ENCODE results near the gene ARID5A. TPM values are rescaled to one million over a fixed set of nuclear protein-coding genes. Genes with fewer than 3 reads are reported as not detected.

ARID5A gene
- total RNA-seq, 1 donor from 2014 or later, result 32.8 TPM

GRCh38 chr2:96531366-96531765, 5.2 kb upstream of the ARID5A start:
- Histone ChIP-seq H3K27me3 (no peaks in the 10 kb centered on the region), H3K4me3 (peak overlapping the region; percentile 36), H3K27ac (peak overlapping the region; percentile 80), H3K9me3 (no peaks in the 10 kb centered on the region), H3K36me3 (no peaks in the 10 kb centered on the region), H3K4me1 (peaks cover 75% of the 10 kb centered on the region)
- DNase-seq, result peak; percentile 53
- no peak for ATAC-seq
- TF ChIP-seq CTCF (IDR thresholded peaks at IDR 0.05), result no peak
- intact Hi-C loops (cut with DNase I), result no loop called here

GRCh38 chr2:96531872-96532505, 4.6 kb upstream of the ARID5A start:
- Histone ChIP-seq H3K36me3 (no peaks in the 10 kb centered on the region), H3K4me1 (peaks cover 72% of the 10 kb centered on the region), H3K27me3 (no peaks in the 10 kb centered on the region), H3K27ac (peak overlapping the region; percentile 80), H3K9me3 (no peaks in the 10 kb centered on the region), H3K4me3 (peak overlapping the region; percentile 36)
- peak; percentile 62 for ATAC-seq
- no peak for TF ChIP-seq CTCF (IDR thresholded peaks at IDR 0.05)
- intact Hi-C loops (cut with DNase I), result no loop called here
- peak; percentile 89 for DNase-seq

- H3K27me3 ChIP-seq, result no peaks in the 10 kb centered on the region
- peak overlapping the region; percentile 80 for H3K27ac ChIP-seq
- TF ChIP-seq CTCF (IDR thresholded peaks at IDR 0.05), result no peak
- H3K4me3 ChIP-seq, result no peak overlapping the region
- H3K9me3 ChIP-seq, result no peaks in the 10 kb centered on the region
- DNase-seq (peak; percentile 53), ATAC-seq (no peak)
- intact Hi-C loops (cut with DNase I), result no loop called here
- H3K36me3 ChIP-seq, result no peaks in the 10 kb centered on the region
- H3K4me1 ChIP-seq, result peaks cover 67% of the 10 kb centered on the region
These were observed 3.8 kb upstream of the ARID5A start for GRCh38 chr2:96532641-96533291.

- ATAC-seq (peak; percentile 14), DNase-seq (peak; percentile 83)
- Histone ChIP-seq H3K27me3 (no peaks in the 10 kb centered on the region), H3K27ac (peak overlapping the region; percentile 80), H3K9me3 (no peaks in the 10 kb centered on the region), H3K4me3 (peak overlapping the region; percentile 8), H3K4me1 (peaks cover 60% of the 10 kb centered on the region), H3K36me3 (no peaks in the 10 kb centered on the region)
- TF ChIP-seq CTCF (IDR thresholded peaks at IDR 0.05), result no peak
- intact Hi-C loops (cut with DNase I), result no loop called here
These were observed 3.1 kb upstream of the ARID5A start for GRCh38 chr2:96533292-96534073.

GRCh38 chr2:96534141-96534540, 2.4 kb upstream of the ARID5A start:
- no peaks in the 10 kb centered on the region for H3K9me3 ChIP-seq
- DNase-seq (no peak), ATAC-seq (no peak)
- peaks cover 54% of the 10 kb centered on the region for H3K4me1 ChIP-seq
- H3K4me3 ChIP-seq, result peak overlapping the region; percentile 8
- intact Hi-C loops (cut with DNase I), result no loop called here
- TF ChIP-seq CTCF (IDR thresholded peaks at IDR 0.05), result no peak
- H3K27ac ChIP-seq, result peak overlapping the region; percentile 80
- no peaks in the 10 kb centered on the region for H3K27me3 ChIP-seq
- no peaks in the 10 kb centered on the region for H3K36me3 ChIP-seq

Data from upper lobe of right lung (tissue), 1 donor.